GM21529 (cell line): ENCODE measurements around the gene PITPNC1.
"Not testable (repeated sequence)": the region's sequence is repeated elsewhere in the genome, so short reads cannot be mapped to it uniquely, and the experiment has no call there.

Source experiments
- ATAC-seq: cut with Tn5 transposase; IDR thresholded peaks from one replicate; pipeline ENCODE4 v1.9.1; 2021; ENCODE audit not compliant: unreplicated experiment

The PITPNC1 gene

DNA sequence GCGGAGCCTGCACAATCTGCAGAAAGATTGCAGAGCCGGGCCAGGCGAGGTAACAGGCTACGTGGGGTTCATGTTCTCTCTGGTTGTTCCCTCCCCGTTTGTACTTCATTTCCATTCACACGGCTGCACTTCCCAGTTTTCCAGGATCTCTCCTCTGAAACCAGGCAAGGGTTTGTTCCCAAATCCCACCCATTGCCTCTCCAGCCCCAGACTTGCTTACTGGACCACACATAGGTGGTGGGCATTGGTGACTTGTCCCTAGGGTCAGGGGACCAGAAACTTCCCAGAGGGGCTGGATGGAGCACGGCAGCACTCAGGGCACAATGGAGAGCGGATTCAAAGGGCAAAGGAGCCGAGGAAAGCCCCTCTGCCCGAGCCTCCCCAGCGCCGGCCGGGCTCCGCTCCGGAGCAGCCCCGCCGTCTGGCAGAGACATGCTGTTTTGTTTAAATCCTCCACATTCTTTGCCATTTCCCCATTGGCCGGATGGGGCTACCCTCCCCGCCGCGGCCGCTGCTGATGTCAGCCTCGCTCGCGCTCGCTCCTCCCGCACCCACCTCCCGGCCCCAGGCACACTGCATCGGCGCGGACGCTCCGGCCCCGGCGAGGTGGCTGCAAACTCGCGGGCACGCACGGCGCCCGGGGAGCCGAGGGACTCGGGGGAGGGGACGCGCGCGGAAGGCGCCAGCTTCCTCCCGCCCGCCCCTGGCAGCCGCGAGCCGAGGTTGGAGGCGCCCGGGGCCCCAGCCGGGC lies at the start of gene PITPNC1:
Gene PITPNC1 (plus strand): TSS at position 545 of the 751 bp plus-strand sequence.
- ATAC-seq = peak; percentile 63

DNA sequence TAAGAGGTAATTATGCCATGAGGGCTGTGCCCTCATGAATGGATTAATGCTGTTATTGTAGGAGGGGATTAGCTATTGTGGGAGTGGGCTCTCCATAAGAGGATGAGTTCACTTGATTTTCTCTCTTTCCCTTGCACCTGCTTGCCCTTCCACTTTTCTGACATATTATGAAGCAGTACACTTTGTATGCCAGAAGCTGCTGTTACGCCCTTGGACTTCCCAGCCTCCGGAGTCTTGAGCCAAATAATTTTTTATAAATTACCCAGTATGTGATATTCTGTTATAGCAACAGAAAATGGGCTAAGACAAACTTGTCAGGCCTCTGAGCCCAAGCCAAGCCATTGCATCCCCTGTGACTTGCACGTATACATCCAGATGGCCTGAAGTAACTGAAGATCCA lies 49.1 kb upstream of the PITPNC1 start:
- ATAC-seq = no peak

DNA sequence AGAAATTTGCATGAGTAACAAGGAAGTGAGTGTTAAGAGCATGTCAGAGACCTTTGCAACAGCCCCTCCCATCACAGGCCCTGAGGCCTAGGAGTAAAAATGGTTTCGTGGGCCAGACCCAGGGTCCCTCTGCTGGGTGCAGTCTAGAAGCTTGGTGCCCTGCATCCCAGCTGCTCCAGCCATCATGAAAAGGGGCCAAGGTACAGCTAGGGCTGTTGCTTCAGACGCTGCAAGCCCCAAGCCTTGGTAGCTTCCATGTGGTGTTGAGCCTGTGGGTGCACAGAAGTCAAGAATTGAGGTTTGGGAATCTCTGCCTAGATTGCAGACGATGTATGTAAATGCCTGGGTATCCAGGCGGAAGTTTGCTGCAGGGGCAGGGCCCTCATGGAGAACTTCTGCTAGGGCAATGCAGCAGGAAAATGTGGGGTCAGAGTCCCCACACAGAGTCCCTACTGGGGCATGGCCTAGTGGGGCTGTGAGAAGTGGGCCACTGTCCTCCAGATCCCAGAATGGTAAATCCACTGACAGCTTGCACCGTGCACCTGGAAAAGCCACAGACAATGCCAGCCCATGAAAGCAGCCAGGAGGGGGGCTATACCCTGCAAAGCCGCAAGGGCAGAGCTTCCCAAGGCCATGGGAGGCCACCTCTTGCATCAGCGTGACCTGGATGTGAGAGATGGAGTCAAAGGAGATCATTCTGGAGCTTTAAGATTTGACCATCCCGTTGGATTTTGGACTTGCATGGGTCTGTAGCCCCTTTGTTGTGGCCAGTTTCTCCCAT lies 45.5 kb upstream of the PITPNC1 start:
- ATAC-seq = not testable (repeated sequence)

DNA sequence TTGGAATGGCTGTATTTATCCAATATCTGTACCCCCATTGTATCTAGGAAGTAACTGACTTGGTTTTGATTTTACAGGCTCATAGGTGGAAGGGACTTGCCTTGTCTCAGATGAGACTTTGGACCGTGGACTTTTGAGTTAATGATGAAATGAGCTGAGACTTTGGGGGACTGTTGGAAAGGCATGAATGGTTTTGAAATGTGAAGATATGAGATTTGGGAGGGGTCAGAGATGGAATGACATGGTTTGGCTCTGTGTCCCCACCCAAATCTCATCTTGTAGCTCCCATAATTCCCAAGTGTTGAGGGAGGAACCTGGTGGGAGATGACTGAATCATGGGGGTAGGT lies 44.9 kb upstream of the PITPNC1 start:
- not testable (repeated sequence) for ATAC-seq

DNA sequence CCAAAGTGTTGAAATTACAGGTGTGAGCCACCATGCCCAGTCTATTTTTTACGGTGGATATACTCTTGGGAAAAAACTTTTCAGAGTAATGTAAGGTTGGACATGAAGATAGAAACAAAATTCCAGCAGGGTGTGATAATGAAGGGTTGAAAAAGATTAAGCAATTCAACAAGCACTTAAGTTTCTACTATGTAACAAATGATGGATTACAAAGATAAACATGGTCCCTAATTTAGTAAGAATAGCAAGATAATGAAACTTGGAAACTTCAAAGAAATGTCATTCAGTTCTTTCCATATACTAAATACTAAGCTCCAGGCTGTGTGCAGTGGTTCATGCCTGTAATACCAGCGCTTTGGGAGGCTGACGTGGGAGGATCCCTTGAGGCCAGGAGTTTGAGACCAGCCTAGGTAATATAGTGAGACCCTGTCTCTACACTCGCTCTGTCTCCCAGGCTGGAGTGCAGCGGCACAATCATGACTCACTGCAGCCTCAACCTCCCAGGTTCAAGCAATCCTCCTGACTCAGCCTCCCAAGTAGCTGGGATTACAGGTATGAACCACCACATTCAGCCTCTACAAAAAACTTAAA lies 41.7 kb upstream of the PITPNC1 start:
- ATAC-seq = no peak

GRCh38 chr17:67336859-67337258 lies 40.2 kb upstream of the PITPNC1 start:
- no peak for ATAC-seq

DNA sequence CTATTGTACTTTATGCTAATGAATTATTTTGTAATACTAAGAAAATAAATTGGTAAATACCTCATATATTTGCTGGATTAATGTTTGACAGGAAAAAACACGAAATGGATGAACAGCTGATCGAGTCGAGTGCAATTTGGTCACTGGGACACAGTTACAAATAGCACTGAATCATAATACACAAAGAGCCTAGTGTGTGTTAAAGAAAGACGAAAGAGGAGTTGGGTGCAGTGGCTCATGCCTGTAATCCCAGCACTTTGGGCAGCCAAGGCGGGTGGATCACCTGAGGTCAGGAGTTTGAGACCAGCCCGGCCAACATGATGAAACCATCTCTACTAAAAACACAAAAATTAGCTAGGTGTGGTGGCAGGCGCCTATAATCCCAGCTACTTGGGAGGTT lies 38.7 kb upstream of the PITPNC1 start:
- ATAC-seq = not testable (repeated sequence)

GRCh38 chr17:67343237-67343636 lies 33.8 kb upstream of the PITPNC1 start:
- ATAC-seq = no peak

GRCh38 chr17:67347826-67348225 lies 29.3 kb upstream of the PITPNC1 start:
- ATAC-seq = no peak

GRCh38 chr17:67349420-67349819 lies 27.7 kb upstream of the PITPNC1 start:
- ATAC-seq = no peak

DNA sequence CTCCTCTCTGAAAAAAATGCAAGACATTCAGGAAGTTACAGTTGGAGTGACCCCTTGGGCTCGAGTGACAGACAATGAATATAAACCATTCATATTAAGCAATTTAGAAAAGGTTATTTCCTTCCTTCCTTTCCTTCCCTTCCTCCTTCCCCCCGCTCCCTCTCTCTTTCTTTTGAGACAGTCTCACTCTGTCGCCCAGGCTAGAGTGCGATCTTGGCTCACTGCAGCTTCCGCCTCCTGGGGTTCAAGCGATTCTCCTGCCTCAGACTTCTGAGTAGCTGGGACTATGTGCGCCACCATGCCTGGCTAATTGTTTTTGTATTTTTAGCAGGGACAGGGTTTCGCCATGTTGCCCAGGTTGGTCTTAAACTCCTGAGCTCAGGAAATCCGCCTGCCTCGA lies 23.9 kb upstream of the PITPNC1 start:
- no peak for ATAC-seq

GRCh38 chr17:67353929-67354574 lies 23.0 kb upstream of the PITPNC1 start:
- no peak for ATAC-seq

DNA sequence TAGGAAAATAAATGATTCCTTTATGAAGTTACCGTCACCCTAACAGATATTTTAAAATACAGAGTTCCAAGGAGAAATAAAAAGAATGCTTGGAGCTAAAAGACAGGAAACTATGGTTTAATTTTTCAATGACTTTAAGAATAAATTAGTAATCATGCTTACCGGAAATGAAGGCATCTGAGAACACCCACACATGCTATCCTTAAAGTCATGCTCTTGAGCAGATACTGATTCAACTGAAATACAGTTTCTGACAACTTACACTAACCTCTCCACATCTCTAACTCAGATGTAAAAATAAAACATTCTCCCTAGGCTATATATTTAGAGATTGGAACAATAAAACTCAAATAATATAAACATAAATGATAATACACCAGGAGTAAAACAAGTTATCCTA lies 18.5 kb upstream of the PITPNC1 start:
- no peak for ATAC-seq

- ATAC-seq = no peak
Measured at GRCh38 chr17:67359960-67360791, 16.9 kb upstream of the PITPNC1 start.

DNA sequence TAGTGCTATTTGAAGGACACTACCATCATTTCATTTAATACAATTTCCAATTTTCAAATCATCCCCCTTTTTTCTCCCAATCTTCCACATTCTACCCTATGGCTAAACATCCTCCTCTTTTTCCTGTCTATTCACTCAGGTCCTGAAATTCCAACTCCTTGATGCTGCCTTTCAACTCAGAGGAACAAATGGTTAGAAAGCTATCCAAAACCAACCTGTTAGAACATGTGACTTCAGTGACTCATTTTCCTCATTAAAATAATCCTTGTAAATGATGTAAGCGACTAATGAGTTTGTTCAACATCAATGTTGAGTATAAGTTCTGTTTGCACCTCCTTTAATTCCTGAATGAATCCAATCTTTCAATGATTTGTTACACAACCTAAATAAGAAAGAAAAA lies 16.2 kb upstream of the PITPNC1 start:
- no peak for ATAC-seq

GRCh38 chr17:67362173-67362572 lies 14.9 kb upstream of the PITPNC1 start:
- ATAC-seq = no peak

- no peak for ATAC-seq
Measured at GRCh38 chr17:67364847-67365737, 12.0 kb upstream of the PITPNC1 start.

GRCh38 chr17:67365738-67366192 lies 11.3 kb upstream of the PITPNC1 start:
- ATAC-seq = no peak
